GM12801 (cell line): ENCODE results near the gene SNRNP200.

ENCODE experiments used
- TF ChIP-seq, protein P1 (sequence below): IDR thresholded peaks from one replicate; pipeline ENCODE4 v1.5.1; 2011; ENCODE audit warnings: control low read depth; ENCODE audit not compliant: insufficient read length; ENCODE audit errors: extremely low read depth

SNRNP200 gene

DNA sequence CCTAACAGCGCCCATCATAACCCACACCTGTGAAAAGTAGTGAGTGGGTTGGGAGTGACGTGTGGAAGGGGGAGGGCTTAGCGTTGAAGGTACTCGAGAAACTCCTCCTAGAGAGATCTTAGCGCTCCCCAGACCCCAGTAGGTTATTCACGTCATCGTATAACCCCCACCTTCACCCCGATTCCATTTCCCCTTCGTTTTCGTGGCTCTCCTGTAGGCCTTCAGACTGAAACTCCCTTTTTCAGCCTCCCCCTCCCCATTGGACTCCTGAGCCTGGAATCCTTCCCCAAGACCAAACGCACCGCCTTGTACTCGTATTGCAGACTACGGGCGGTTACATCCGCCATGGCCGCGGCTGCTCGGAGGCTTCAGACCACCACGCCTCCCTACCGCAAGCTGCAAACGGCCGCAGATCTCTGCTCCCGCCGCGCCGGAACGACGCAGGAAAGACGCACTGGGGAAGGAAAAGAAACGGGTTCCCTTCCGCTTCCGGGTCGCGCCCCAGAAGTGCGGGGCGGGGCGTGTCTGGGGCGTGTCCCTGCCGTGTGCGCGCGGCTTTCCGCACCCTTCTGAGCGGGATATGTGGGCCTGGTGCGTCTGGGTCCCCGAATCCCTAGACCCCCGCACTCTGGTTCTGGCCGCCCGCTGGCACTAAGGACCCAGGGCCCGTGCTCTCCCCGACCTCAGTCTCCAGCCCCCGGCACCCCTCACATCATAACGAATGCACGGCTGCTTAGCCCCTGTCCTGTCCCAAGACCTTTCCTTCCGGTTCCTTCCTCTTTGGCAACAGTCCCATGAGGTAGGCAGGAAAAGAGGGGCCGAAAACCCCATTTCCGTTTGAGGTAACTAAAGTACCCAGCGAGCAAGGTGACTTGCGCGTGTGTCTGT lies at the start of gene SNRNP200:
Gene SNRNP200, minus strand, starts transcription at position 456 of the 888 bp plus-strand sequence. Its CDS starts 109 bp downstream, at position 347.
- TF ChIP-seq, protein P1, sequence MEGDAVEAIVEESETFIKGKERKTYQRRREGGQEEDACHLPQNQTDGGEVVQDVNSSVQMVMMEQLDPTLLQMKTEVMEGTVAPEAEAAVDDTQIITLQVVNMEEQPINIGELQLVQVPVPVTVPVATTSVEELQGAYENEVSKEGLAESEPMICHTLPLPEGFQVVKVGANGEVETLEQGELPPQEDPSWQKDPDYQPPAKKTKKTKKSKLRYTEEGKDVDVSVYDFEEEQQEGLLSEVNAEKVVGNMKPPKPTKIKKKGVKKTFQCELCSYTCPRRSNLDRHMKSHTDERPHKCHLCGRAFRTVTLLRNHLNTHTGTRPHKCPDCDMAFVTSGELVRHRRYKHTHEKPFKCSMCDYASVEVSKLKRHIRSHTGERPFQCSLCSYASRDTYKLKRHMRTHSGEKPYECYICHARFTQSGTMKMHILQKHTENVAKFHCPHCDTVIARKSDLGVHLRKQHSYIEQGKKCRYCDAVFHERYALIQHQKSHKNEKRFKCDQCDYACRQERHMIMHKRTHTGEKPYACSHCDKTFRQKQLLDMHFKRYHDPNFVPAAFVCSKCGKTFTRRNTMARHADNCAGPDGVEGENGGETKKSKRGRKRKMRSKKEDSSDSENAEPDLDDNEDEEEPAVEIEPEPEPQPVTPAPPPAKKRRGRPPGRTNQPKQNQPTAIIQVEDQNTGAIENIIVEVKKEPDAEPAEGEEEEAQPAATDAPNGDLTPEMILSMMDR: no peak

DNA sequence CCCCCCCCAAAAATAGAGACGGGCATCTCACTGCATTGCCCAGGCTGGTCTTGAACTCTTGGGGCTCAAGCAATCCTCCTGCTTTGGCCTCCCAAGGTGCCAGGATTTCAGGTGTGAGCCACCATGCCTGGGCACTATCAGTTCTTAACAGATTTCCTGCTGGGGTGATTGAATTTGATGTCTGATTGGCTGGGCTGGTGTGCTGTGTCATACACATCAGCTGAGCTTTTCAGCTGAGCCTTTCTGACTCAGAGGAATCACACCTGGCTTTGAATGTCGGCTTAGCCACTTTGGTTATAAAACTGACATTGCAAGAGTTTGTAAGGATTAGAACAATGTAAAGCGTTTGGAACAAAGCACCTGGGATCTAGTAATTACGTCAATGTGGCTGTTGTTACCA lies 49.1 kb upstream of the SNRNP200 start:
- TF ChIP-seq, protein P1: no peak

DNA sequence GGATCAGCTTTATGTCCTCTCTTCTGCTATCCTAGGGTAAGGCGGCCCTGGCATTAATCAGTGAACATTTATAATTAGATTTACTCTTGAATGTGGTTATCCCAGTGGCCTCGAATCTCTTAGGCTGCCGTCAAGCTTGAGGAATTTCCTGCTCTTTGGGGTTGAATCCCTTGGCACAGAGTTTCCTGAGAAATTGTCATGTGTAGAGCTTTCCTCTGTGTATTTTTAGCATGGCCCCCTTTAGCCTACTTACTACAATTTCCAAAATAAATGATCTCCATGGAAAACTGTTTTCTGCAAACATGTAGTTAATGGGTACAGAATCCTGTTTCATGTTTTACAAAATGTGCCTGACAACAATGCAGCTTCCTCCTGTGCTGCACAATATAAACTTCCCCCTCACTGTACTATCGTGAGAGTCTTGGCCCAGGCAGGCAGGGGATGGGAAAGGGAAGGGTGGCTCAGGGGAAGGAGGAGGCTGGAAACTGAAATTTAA lies 48.3 kb upstream of the SNRNP200 start:
- TF ChIP-seq, protein P1: no peak

DNA sequence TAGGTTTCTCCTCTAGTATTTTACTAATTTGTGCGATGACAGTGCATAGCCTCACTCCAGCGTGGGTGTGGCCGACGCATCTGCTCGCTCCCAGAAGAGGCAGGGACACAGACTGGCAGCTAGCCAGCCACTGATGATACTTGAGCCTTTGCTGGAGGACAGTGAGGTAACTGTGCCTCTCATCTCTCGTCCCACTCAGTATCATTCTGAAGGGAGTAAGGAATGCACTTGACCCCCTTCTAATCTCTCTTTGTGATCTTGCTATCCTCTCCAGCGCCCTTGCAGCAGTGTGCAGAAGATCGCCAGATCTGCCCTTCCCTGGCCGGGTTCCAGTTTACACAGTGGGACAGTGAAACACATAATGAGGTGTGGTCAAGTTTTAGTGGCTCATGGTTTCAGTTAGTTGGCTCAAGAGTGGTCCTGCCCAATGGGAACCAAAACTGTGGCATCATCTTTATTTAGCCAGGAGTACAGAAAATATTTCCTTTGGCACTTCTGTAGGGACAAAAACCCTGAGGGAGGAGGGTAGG lies 47.8 kb upstream of the SNRNP200 start:
- TF ChIP-seq, protein P1: no peak

DNA sequence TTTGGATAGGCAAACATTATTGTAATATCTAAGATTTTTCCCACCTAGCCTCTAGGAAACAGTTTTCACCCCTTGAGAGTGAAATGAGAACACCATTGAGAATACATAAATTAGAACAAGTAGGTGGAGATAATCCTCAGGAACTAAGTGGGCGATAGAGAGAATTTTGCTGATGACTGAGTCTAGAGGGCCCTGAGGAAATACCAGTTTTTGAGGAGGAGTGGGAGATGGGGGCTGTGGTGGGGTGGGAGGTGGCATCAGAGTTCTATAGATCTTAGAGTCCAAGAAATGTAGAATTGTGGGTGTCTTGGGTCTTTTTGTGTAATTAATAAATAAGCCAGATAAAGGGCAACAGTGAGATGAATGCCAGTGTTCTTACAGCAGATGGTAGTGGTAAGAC lies 42.0 kb upstream of the SNRNP200 start:
- TF ChIP-seq, protein P1: no peak

DNA sequence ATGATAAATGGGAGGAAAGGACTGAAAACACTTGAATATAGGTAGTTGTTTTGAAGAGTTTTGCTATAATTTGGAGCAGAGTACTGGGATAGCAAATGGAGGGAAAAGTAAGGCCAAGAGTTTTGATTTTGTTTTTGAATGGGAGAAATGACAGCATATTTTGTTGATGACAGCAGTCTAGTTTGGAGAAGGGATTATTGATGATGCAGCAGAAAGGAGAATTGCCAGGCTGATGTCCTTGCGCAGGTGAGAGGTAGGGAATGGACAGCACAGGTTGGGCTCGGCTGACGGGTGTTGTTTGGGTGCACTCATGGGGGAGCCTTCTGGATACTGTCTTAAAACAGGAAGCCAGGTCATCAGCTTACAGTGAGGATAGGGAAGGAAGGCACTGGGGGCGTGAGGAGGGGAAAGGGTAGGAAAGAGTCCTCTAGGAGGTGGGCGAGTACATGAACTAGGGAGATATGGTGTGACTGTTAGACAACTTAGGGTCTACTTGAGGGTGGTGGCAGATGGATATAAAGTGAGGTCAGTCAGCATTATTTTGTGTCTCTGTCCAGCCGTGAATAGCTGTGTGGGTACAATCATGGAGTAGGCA lies 40.6 kb upstream of the SNRNP200 start:
- TF ChIP-seq, protein P1: no peak

DNA sequence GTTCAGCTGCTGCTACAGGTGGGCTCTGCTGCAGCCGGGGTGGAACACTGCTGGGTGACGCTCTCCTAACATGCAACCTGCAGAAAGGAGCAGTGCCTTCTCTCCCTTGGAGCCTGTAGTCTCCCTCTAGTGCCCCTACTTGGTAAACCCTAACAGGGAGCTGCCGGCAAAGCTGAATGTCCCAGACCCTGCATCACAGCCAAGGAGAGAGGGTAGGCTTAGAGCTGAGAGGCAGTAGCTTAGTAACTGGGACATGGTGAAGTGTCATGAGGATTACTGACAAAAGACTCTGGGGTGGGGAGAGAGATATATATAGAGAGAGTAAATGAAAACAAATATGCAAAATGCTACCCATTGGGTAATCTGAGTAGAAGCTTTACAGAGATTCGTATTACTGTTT lies 40.1 kb upstream of the SNRNP200 start:
- TF ChIP-seq, protein P1: no peak
